ENCODE results near the gene FRRS1L. TPM values are rescaled to one million over a fixed set of nuclear protein-coding genes. Genes with fewer than 3 reads are reported as not detected.

The FRRS1L gene
- total RNA-seq, 1 donor from 2014 or later: 2.5 TPM

DNA sequence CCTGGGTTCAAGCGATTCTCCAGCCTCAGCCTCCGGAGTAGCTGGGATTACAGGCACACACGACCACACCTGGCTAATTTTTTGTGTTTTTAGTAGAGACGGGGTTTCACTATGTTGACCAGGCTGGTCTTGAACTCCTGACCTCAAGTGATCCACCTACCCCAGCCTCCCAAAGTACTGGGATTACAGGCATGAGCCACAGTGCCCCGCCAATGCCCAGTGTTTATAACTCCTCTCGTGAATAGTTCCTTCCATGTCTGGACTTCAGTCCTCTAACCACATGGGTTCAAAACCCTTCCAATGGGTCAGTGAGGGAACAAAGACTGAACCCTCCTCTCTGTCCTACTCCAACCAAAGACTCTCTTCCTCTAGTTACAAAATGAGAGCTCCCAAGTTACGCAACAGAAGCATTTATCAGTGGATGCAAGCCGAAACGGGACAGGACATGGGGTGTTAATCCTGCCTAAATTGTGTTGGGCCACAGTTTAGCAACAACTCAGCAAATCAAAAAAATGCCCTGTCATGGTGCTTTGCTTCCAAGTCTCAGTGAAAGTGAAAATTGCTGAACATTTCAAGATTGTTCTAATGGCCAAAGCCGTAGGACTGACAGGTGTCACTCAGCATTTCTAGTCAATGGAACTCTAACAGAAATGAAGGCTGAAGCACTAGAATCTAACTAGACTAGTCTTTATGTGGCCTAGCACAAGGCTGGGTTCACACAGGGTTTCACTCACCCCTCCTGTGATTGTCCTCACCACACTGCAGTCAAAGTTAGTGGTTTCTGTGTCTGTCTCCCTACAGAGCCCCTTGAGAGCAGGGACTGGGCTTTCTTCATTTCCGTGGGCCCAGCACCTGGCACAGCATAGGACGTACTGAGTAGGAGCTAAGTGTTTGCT, 44.1 kb downstream of the FRRS1L start:
- H3K4me1 ChIP-seq: peaks cover 22% of the 10 kb centered on the region
- H3K9me3 ChIP-seq (replicated peaks): no peaks in the 10 kb centered on the region
- no peak overlapping the region for H3K4me3 ChIP-seq
- no peaks in the 10 kb centered on the region for H3K27me3 ChIP-seq (ENCODE audit: low read depth)
- no peak overlapping the region for H3K27ac ChIP-seq (replicated peaks)
- no peak for TF ChIP-seq CTCF (IDR thresholded peaks at IDR 0.05; ENCODE audit: borderline replicate concordance)
- no peak for DNase-seq
- intact Hi-C loops (cut with micrococcal nuclease): no loop called here
- H3K36me3 ChIP-seq: no peaks in the 10 kb centered on the region

- DNase-seq: no peak
- no peaks in the 10 kb centered on the region for H3K36me3 ChIP-seq
- H3K4me1 ChIP-seq: peaks cover 38% of the 10 kb centered on the region
- TF ChIP-seq CTCF (IDR thresholded peaks at IDR 0.05; ENCODE audit: borderline replicate concordance): no peak
- H3K27me3 ChIP-seq (ENCODE audit: low read depth): no peaks in the 10 kb centered on the region
- H3K9me3 ChIP-seq (replicated peaks): no peaks in the 10 kb centered on the region
- no peak overlapping the region for H3K4me3 ChIP-seq
- no peak overlapping the region for H3K27ac ChIP-seq (replicated peaks)
- intact Hi-C loops (cut with micrococcal nuclease): no loop called here
Observed at GRCh38 chr9:109121232-109121796, 45.7 kb downstream of the FRRS1L start.

- TF ChIP-seq CTCF (IDR thresholded peaks at IDR 0.05; ENCODE audit: borderline replicate concordance): no peak
- intact Hi-C loops (cut with micrococcal nuclease): no loop called here
- Histone ChIP-seq H3K36me3 (no peaks in the 10 kb centered on the region), H3K9me3 (replicated peaks) (no peaks in the 10 kb centered on the region), H3K27ac (replicated peaks) (no peak overlapping the region), H3K27me3 (ENCODE audit: low read depth) (no peaks in the 10 kb centered on the region), H3K4me1 (peaks cover 49% of the 10 kb centered on the region), H3K4me3 (peak overlapping the region; percentile 91)
- no peak for DNase-seq
Observed at GRCh38 chr9:109120204-109120789, 46.8 kb downstream of the FRRS1L start.

- Histone ChIP-seq H3K9me3 (replicated peaks) (no peaks in the 10 kb centered on the region), H3K27ac (replicated peaks) (peak within 1 kb of the TSS; percentile 98), H3K36me3 (no peaks in the 10 kb centered on the region), H3K4me1 (peaks cover 55% of the 10 kb centered on the region), H3K4me3 (peak within 1 kb of the TSS; percentile 91), H3K27me3 (ENCODE audit: low read depth) (no peaks in the 10 kb centered on the region)
- no peak for TF ChIP-seq CTCF (IDR thresholded peaks at IDR 0.05; ENCODE audit: borderline replicate concordance)
- DNase-seq: peak; percentile 97
- intact Hi-C loops (cut with micrococcal nuclease): no loop called here
Observed at GRCh38 chr9:109119439-109120203, 47.4 kb downstream of the FRRS1L start, which contains the start of gene TMEM245. Gene TMEM245, minus strand, starts transcription at chr9:109119947. Its CDS starts 34 bp downstream, at chr9:109119913.

DNA sequence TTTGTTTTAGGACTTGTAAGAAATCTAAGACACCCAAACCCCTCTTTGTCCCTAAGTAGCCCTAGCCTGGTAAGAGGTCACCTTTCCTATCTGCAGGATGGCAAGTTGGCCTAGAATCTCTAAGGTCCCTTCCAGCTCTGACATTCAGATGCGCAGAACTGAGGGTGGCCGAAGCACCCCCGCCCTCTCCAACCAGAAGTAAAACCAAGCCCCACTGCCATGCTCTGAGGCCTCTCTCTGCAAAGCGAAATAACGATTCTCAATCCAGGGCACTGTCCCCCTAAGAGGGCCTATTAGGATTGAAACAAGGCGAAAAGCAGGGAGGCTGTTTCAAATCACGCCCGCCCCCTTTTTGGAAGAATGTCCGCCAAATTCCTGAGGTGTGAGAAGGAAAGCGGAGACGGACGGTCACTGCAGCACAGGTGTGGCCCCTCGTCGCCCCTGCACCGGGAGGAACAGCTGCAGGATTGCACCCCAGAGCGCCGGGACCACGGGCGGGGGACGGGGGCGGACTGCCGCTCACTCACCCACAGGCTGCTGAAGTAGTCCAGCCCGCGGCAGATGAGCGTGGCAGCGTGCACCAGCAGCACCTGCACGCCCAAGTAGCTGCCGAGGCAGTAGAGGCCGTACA, 48.1 kb downstream of the FRRS1L start:
- TF ChIP-seq CTCF (IDR thresholded peaks at IDR 0.05; ENCODE audit: borderline replicate concordance): no peak
- intact Hi-C loops (cut with micrococcal nuclease): no loop called here
- H3K4me3 ChIP-seq: peak overlapping the region; percentile 91
- no peak for DNase-seq
- peak overlapping the region; percentile 98 for H3K27ac ChIP-seq (replicated peaks)
- no peaks in the 10 kb centered on the region for H3K9me3 ChIP-seq (replicated peaks)
- H3K36me3 ChIP-seq: no peaks in the 10 kb centered on the region
- peaks cover 62% of the 10 kb centered on the region for H3K4me1 ChIP-seq
- no peaks in the 10 kb centered on the region for H3K27me3 ChIP-seq (ENCODE audit: low read depth)

Data from left ventricle myocardium inferior (tissue), 1 donor.